ENCODE measurements around the gene NAALAD2.
"Not testable (repeated sequence)": the region's sequence is repeated elsewhere in the genome, so short reads cannot be mapped to it uniquely, and the experiment has no call there.

Gene NAALAD2

DNA sequence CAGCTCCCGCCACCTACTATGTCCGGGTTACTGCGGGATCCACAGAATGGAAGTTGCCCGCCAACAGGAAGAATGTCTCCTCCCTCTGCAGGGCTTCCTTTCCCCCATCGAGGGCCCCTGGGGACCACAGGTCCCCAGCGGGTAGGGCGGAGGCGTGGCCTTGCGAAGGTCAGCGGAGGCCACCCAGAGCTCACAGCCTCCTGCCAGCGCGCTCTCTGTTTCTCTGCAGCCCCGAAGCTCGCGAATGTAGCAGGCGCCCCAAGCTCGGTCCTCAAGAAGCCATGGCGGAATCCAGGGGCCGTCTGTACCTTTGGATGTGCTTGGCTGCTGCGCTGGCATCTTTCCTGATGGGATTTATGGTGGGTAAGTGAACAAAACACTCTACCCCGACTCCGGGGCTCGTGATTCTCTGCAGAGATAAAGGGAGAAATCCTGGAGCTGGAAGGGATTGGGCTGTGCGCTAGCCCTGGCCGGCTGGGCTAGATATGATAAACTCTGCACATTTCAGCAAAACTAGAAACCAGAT lies at the start of gene NAALAD2:
Gene NAALAD2, plus strand, starts transcription at position 186 of the 526 bp plus-strand sequence. Its CDS starts 96 bp downstream, at position 282.
- Histone ChIP-seq H3K9ac (ENCODE audit: low read length) (peak within 1 kb of the TSS; percentile 25), H3K9me3 (ENCODE audit: low read length) (no peaks in the 10 kb centered on the region), H3K36me3 (ENCODE audit: insufficient read depth, low read length) (no peaks in the 10 kb centered on the region), H3K27ac (ENCODE audit: low read depth, low read length) (peak within 1 kb of the TSS; percentile 45), H3K4me3 (ENCODE audit: low read depth in 1 of 2, low read length in 2 of 2) (peak within 1 kb of the TSS; percentile 53 to 68), H3K4me1 (ENCODE audit: insufficient read depth, low read length) (no peaks in the 10 kb centered on the region), H3K27me3 (ENCODE audit: control insufficient read depth in 1 of 2, insufficient read depth in 2 of 2, low read length in 2 of 2) (no peaks in the 10 kb centered on the region)

DNA sequence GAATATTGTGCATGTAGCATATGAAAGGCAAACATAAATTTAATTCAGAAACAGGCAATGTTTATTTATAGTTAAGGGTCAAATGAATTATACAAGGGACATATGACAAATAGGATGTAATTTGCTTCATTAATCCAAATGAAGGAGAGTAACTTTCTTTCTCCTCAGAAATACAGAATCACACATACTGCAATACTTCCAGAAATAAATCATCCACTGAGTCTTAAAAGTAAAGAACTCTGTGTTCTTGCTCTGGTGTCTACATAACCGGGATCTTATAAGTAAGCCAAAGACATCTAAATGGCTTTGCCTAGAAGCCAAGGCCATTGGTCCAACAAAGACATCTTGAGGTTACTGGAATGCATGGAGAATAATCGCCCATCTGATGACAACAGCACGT lies 48.8 kb upstream of the NAALAD2 start, which contains the start of gene UBTFL1:
Gene UBTFL1, plus strand, starts transcription at position 301 of the 400 bp plus-strand sequence. Its CDS starts 0 bp downstream, at position 301.
- H3K4me1 ChIP-seq (ENCODE audit: insufficient read depth, low read length); H3K27ac ChIP-seq (ENCODE audit: low read depth, low read length); H3K9me3 ChIP-seq (ENCODE audit: low read length); H3K9ac ChIP-seq (ENCODE audit: low read length); H3K36me3 ChIP-seq (ENCODE audit: insufficient read depth, low read length); H3K27me3 ChIP-seq (ENCODE audit: control insufficient read depth in 1 of 2, insufficient read depth in 2 of 2, low read length in 2 of 2); H3K4me3 ChIP-seq (ENCODE audit: low read depth in 1 of 2, low read length in 2 of 2): not testable (repeated sequence)

DNA sequence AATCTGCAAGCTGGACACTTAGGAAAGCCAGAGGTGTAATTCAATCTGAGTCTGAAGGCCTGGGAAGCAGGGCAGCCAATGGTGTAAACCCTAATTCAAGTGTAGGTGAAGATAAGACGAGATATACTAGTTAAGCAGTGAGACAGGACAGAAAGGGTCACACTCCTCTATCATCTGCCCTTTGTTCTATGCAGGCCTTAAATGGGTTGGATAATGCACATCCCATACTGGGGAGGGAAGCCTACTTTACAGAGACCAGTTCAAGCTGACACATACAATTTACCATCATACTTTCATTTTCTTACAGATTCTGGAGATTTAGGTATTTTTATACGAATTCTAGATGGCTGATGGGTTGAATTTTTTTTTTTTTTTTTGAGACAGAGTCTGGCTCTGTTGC lies 45.7 kb upstream of the NAALAD2 start:
- not testable (repeated sequence) for H3K36me3 ChIP-seq (ENCODE audit: insufficient read depth, low read length); H3K4me3 ChIP-seq (ENCODE audit: low read depth in 1 of 2, low read length in 2 of 2); H3K27ac ChIP-seq (ENCODE audit: low read depth, low read length); H3K27me3 ChIP-seq (ENCODE audit: control insufficient read depth in 1 of 2, insufficient read depth in 2 of 2, low read length in 2 of 2); H3K9me3 ChIP-seq (ENCODE audit: low read length); H3K9ac ChIP-seq (ENCODE audit: low read length); H3K4me1 ChIP-seq (ENCODE audit: insufficient read depth, low read length)

DNA sequence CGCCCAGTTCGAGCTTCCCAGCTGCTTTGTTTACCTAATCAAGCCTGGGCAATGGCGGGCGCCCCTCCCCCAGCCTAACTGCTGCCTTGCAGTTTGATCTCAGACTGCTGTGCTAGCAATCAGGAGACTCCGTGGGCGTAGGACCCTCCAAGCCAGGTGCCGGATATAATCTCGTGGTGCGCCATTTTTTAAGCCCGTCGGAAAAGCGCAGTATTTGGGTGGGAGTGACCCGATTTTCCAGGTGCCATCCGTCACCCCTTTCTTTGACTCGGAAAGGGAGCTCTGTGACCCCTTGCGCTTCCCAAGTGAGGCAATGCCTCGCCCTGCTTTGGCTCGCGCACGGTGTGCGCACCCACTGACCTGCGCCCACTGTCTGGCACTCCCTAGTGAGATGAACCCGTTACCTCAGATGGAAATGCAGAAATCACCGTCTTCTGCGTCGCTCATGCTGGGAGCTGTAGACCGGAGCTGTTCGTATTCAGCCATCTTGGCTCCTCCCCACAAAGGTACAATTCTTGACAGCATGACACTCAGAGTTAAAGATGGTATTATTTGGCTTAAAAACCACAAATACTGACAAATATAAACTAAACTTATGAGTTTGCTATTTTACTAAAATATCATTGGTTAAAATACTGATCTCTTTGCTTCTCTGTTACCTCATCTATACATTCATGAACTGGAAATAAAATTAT lies 39.1 kb upstream of the NAALAD2 start:
- H3K27ac ChIP-seq (ENCODE audit: low read depth, low read length); H3K27me3 ChIP-seq (ENCODE audit: control insufficient read depth in 1 of 2, insufficient read depth in 2 of 2, low read length in 2 of 2); H3K9me3 ChIP-seq (ENCODE audit: low read length); H3K36me3 ChIP-seq (ENCODE audit: insufficient read depth, low read length); H3K9ac ChIP-seq (ENCODE audit: low read length); H3K4me3 ChIP-seq (ENCODE audit: low read depth in 1 of 2, low read length in 2 of 2); H3K4me1 ChIP-seq (ENCODE audit: insufficient read depth, low read length): not testable (repeated sequence)

DNA sequence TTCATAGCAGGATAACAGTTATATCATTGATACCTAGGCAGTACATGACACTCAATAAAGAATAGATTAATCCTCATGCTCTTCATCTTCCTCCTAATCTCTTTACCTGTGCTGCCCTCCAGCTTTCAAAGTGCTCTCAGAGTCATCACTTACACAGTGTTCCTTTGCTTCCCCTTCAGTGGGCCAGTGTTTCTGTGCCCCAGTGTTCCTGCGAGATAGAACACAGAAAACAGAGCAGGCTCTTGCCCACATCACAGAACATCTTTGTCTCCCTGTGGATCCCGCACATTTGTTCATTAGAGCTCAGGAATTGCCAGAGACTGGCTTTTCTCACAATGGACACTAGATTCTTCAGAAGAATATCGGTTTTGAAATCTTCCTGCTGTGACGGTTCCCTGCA lies 36.2 kb upstream of the NAALAD2 start:
- H3K9me3 ChIP-seq (ENCODE audit: low read length); H3K36me3 ChIP-seq (ENCODE audit: insufficient read depth, low read length); H3K4me1 ChIP-seq (ENCODE audit: insufficient read depth, low read length); H3K27me3 ChIP-seq (ENCODE audit: control insufficient read depth in 1 of 2, insufficient read depth in 2 of 2, low read length in 2 of 2); H3K27ac ChIP-seq (ENCODE audit: low read depth, low read length); H3K9ac ChIP-seq (ENCODE audit: low read length); H3K4me3 ChIP-seq (ENCODE audit: low read depth in 1 of 2, low read length in 2 of 2): not testable (repeated sequence)

DNA sequence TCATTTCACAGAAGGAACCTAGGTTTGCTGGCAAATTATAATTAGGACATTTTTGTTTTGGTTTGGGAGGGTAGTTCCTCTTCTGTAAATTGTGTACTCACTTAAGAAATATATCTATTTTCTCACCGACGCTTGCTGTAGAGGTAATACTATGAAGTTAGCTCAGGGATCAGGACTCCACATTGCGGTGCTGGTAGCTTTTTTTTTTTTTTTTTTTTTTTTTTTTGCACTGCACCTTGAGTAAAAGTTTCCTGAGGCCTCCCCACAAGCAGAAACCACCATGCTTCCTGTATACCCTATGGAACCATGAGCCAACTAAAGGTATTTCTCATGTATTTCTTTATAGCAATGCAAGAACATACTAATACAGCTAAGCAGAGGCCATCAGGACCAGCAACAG lies 34.0 kb upstream of the NAALAD2 start:
- H3K4me1 ChIP-seq (ENCODE audit: insufficient read depth, low read length): no peaks in the 10 kb centered on the region
- no peak overlapping the region for H3K27ac ChIP-seq (ENCODE audit: low read depth, low read length)
- H3K9ac ChIP-seq (ENCODE audit: low read length): no peak overlapping the region
- H3K9me3 ChIP-seq (ENCODE audit: low read length): no peaks in the 10 kb centered on the region
- no peak overlapping the region for H3K4me3 ChIP-seq (ENCODE audit: low read depth in 1 of 2, low read length in 2 of 2)
- no peaks in the 10 kb centered on the region for H3K27me3 ChIP-seq (ENCODE audit: control insufficient read depth in 1 of 2, insufficient read depth in 2 of 2, low read length in 2 of 2)
- no peaks in the 10 kb centered on the region for H3K36me3 ChIP-seq (ENCODE audit: insufficient read depth, low read length)

DNA sequence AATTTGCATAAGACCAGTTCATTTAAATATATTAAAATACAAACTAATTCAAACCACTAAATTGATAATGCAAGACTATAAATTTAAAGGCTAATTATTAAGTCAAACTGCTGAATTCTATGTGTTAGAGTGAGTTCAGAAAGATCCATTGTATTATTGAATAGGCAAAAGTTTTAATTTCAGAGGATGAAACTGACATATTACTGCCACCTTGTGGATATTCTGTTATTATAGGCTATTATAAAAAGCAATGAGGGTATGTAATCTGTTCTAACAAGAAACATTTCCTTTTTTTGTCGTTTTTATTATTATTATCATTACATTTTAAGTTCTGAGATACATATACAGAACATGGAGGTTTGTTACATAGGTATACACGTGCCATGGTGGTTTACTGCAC lies 20.9 kb upstream of the NAALAD2 start:
- Histone ChIP-seq H3K9ac (ENCODE audit: low read length) (no peak overlapping the region), H3K9me3 (ENCODE audit: low read length) (no peaks in the 10 kb centered on the region), H3K4me1 (ENCODE audit: insufficient read depth, low read length) (no peaks in the 10 kb centered on the region), H3K4me3 (ENCODE audit: low read depth in 1 of 2, low read length in 2 of 2) (no peak overlapping the region), H3K36me3 (ENCODE audit: insufficient read depth, low read length) (no peaks in the 10 kb centered on the region), H3K27ac (ENCODE audit: low read depth, low read length) (no peak overlapping the region), H3K27me3 (ENCODE audit: control insufficient read depth in 1 of 2, insufficient read depth in 2 of 2, low read length in 2 of 2) (no peaks in the 10 kb centered on the region)

DNA sequence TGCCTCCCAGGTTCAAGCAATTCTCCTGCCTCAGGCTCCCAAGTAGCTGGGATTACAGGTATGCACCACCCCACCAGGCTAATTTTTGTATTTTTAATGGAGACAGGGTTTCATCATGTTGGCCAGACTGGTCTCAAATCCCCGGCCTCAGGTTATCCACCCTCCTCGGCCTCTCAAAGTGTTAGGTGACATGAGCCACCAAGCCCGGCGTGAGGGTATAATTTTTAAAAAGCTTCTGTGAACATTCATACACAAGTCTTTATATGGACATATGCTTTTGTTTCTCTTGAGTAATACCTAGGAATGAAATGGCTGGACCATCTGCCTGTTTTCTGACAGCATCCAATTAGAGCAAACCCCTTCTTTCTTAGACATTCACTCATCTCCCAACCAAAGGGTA lies 14.3 kb upstream of the NAALAD2 start:
- Histone ChIP-seq H3K4me3 (ENCODE audit: low read depth in 1 of 2, low read length in 2 of 2) (no peak overlapping the region), H3K36me3 (ENCODE audit: insufficient read depth, low read length) (no peaks in the 10 kb centered on the region), H3K9ac (ENCODE audit: low read length) (no peak overlapping the region)

DNA sequence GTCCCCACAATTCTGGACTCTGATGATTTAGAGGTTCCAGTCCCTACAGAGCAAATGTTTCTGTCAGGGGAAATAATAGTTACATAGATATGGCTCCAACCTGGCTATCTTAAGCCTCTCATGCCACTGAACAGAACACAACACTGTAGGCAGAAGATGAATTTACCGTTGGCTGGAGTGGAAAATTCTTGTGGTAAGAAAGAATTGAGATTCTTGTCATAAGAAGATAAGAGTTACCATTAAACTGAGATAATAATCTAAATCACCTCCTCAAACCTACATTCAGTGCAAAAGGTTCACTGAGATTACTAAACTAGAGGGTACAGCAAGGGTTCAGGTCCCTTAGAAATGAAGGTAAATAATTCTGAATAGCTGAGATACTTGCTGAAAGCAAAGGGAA lies 10.1 kb upstream of the NAALAD2 start:
- Histone ChIP-seq H3K27ac (ENCODE audit: low read depth, low read length) (no peak overlapping the region), H3K4me3 (ENCODE audit: low read depth in 1 of 2, low read length in 2 of 2) (no peak overlapping the region), H3K9me3 (ENCODE audit: low read length) (no peaks in the 10 kb centered on the region), H3K27me3 (ENCODE audit: control insufficient read depth in 1 of 2, insufficient read depth in 2 of 2, low read length in 2 of 2) (no peaks in the 10 kb centered on the region), H3K4me1 (ENCODE audit: insufficient read depth, low read length) (no peaks in the 10 kb centered on the region), H3K9ac (ENCODE audit: low read length) (no peak overlapping the region), H3K36me3 (ENCODE audit: insufficient read depth, low read length) (no peaks in the 10 kb centered on the region)

More for the DNA sequence above, 14.3 kb upstream of the NAALAD2 start:
- Histone ChIP-seq H3K27ac (ENCODE audit: low read depth, low read length) (no peak overlapping the region), H3K4me1 (ENCODE audit: insufficient read depth, low read length) (no peaks in the 10 kb centered on the region), H3K27me3 (ENCODE audit: control insufficient read depth in 1 of 2, insufficient read depth in 2 of 2, low read length in 2 of 2) (no peaks in the 10 kb centered on the region), H3K9me3 (ENCODE audit: low read length) (no peaks in the 10 kb centered on the region)

DNA sequence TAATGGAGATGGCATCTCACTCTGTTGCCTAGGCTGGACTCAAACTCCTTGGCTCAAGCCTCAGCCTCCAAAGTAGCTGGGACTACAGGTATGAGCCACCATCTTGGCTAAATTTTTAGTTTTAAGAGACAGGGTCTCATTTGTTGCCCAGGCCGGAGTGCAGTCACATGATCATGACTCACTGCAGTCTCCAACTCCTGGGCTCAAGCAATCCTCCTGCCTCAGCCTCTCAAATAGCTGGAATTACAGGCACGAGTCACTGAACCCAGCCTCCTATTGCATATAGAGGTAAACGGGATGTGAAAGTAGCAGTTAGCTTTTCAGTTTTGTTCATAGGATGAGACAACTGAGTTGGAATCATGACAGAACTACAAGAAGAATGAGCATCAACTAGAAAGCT lies 9.5 kb upstream of the NAALAD2 start:
- H3K4me3 ChIP-seq (ENCODE audit: low read depth in 1 of 2, low read length in 2 of 2): no peak overlapping the region
- H3K27me3 ChIP-seq (ENCODE audit: control insufficient read depth in 1 of 2, insufficient read depth in 2 of 2, low read length in 2 of 2): no peaks in the 10 kb centered on the region
- no peak overlapping the region for H3K9ac ChIP-seq (ENCODE audit: low read length)
- H3K4me1 ChIP-seq (ENCODE audit: insufficient read depth, low read length): no peaks in the 10 kb centered on the region
- H3K36me3 ChIP-seq (ENCODE audit: insufficient read depth, low read length): no peaks in the 10 kb centered on the region
- no peak overlapping the region for H3K27ac ChIP-seq (ENCODE audit: low read depth, low read length)
- no peaks in the 10 kb centered on the region for H3K9me3 ChIP-seq (ENCODE audit: low read length)

DNA sequence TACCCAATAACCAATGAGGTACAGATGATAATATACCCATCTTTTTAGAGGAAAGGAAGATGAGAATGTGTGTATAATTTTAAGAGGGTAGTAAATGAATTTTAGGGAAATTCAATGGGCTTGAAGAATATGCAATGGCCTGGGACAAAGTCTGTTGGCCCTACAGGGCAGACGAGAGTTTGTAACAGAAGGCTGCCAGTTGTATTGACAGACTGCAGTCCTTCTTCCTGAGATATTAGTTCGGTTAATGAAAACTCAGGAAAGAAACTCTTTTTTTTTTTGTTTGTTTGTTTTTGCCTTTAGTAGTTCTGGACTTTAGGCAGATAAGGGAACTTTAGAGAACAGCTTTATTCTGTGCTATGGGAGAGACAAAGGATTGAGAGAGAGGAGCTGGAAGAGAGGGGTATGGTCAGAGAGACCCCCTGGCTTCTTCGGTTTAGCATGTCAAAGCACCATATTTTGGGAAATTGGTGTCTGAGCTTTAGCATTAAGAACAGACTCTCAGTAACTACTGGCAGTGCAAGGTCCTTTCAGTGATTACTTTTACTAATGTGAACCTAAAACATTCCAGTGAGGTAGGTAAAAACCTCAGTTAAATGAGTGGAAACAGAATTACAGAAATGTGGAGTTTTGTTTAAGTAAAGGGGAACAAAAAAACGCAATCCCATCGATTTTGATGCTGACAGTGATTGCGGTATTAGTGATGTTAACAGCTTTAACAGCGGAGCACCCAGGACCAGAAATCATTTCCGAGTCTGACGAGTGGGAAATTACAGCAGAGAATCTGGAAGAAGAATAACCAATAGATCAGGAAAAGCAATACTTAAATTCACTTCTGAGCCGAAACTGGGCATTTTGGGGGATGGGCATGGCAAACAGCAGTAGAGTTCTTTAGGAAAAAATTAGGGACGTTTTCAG lies 644 bp upstream of the NAALAD2 start:
- Histone ChIP-seq H3K9ac (ENCODE audit: low read length) (peak overlapping the region; percentile 25), H3K4me3 (ENCODE audit: low read depth in 1 of 2, low read length in 2 of 2) (peak overlapping the region; percentile 53 to 68), H3K36me3 (ENCODE audit: insufficient read depth, low read length) (no peaks in the 10 kb centered on the region), H3K27ac (ENCODE audit: low read depth, low read length) (peak overlapping the region; percentile 45), H3K4me1 (ENCODE audit: insufficient read depth, low read length) (no peaks in the 10 kb centered on the region), H3K9me3 (ENCODE audit: low read length) (no peaks in the 10 kb centered on the region), H3K27me3 (ENCODE audit: control insufficient read depth in 1 of 2, insufficient read depth in 2 of 2, low read length in 2 of 2) (no peaks in the 10 kb centered on the region)
